Measurements from ENCODE around the gene PCNX2. TPM values are rescaled to one million over a fixed set of nuclear protein-coding genes. Genes with fewer than 3 reads are reported as not detected.

The PCNX2 gene
- total RNA-seq, 1 donor = 56.8 TPM

GRCh38 chr1:233114159-233114558 is 181.4 kb downstream of the PCNX2 start:
- Histone ChIP-seq H3K9me3 (ENCODE audit: low read depth, low read length) (no peaks in the 10 kb centered on the region), H2AFZ (ENCODE audit: low read length) (no peak overlapping the region), H4K20me1 (ENCODE audit: insufficient read depth, low read length) (no peaks in the 10 kb centered on the region), H3K79me2 (ENCODE audit: insufficient read depth, low read length) (no peaks in the 10 kb centered on the region), H3K4me2 (ENCODE audit: insufficient read depth, low read length) (peak overlapping the region; percentile 77), H3K36me3 (ENCODE audit: insufficient read depth, low read length) (no peaks in the 10 kb centered on the region), H3K27ac (ENCODE audit: low read depth, low read length) (peak overlapping the region; percentile 98), H3K4me1 (ENCODE audit: insufficient read depth, low read length) (peaks cover 32% of the 10 kb centered on the region), H3K4me3 (ENCODE audit: insufficient read depth, low read length) (no peak overlapping the region), H3K27me3 (ENCODE audit: insufficient read depth, low read length) (no peaks in the 10 kb centered on the region)
- TF ChIP-seq, protein P1, sequence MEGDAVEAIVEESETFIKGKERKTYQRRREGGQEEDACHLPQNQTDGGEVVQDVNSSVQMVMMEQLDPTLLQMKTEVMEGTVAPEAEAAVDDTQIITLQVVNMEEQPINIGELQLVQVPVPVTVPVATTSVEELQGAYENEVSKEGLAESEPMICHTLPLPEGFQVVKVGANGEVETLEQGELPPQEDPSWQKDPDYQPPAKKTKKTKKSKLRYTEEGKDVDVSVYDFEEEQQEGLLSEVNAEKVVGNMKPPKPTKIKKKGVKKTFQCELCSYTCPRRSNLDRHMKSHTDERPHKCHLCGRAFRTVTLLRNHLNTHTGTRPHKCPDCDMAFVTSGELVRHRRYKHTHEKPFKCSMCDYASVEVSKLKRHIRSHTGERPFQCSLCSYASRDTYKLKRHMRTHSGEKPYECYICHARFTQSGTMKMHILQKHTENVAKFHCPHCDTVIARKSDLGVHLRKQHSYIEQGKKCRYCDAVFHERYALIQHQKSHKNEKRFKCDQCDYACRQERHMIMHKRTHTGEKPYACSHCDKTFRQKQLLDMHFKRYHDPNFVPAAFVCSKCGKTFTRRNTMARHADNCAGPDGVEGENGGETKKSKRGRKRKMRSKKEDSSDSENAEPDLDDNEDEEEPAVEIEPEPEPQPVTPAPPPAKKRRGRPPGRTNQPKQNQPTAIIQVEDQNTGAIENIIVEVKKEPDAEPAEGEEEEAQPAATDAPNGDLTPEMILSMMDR (IDR thresholded peaks at IDR 0.05; ENCODE audit: extremely low read depth, low read depth, low read length) = no peak
- no peak for DNase-seq (ENCODE audit: insufficient read length, low spot score, missing footprints)

- no peaks in the 10 kb centered on the region for H3K36me3 ChIP-seq (ENCODE audit: insufficient read depth, low read length)
- H4K20me1 ChIP-seq (ENCODE audit: insufficient read depth, low read length) = no peaks in the 10 kb centered on the region
- H3K9me3 ChIP-seq (ENCODE audit: low read depth, low read length) = no peaks in the 10 kb centered on the region
- TF ChIP-seq, protein P1 (IDR thresholded peaks at IDR 0.05; ENCODE audit: extremely low read depth, low read depth, low read length) = no peak
- no peaks in the 10 kb centered on the region for H3K27me3 ChIP-seq (ENCODE audit: insufficient read depth, low read length)
- peak overlapping the region; percentile 38 for H3K4me3 ChIP-seq (ENCODE audit: insufficient read depth, low read length)
- peak; percentile 64 for DNase-seq (ENCODE audit: insufficient read length, low spot score, missing footprints)
- H2AFZ ChIP-seq (ENCODE audit: low read length) = no peak overlapping the region
- H3K79me2 ChIP-seq (ENCODE audit: insufficient read depth, low read length) = no peaks in the 10 kb centered on the region
- H3K27ac ChIP-seq (ENCODE audit: low read depth, low read length) = peak overlapping the region; percentile 98
- peaks cover 35% of the 10 kb centered on the region for H3K4me1 ChIP-seq (ENCODE audit: insufficient read depth, low read length)
- H3K4me2 ChIP-seq (ENCODE audit: insufficient read depth, low read length) = peak overlapping the region; percentile 77
Observed at GRCh38 chr1:233113009-233113879, 182.3 kb downstream of the PCNX2 start.

GRCh38 chr1:233112186-233113008 is 183.1 kb downstream of the PCNX2 start:
- no peak for DNase-seq (ENCODE audit: insufficient read length, low spot score, missing footprints)

More at GRCh38 chr1:233112186-233113008, 183.1 kb downstream of the PCNX2 start:
- Histone ChIP-seq H3K36me3 (ENCODE audit: insufficient read depth, low read length) (no peaks in the 10 kb centered on the region), H3K79me2 (ENCODE audit: insufficient read depth, low read length) (no peaks in the 10 kb centered on the region), H3K27me3 (ENCODE audit: insufficient read depth, low read length) (no peaks in the 10 kb centered on the region), H2AFZ (ENCODE audit: low read length) (no peak overlapping the region), H3K9me3 (ENCODE audit: low read depth, low read length) (no peaks in the 10 kb centered on the region), H3K4me3 (ENCODE audit: insufficient read depth, low read length) (no peak overlapping the region), H3K4me2 (ENCODE audit: insufficient read depth, low read length) (peak overlapping the region; percentile 77), H3K27ac (ENCODE audit: low read depth, low read length) (peak overlapping the region; percentile 98), H4K20me1 (ENCODE audit: insufficient read depth, low read length) (no peaks in the 10 kb centered on the region), H3K4me1 (ENCODE audit: insufficient read depth, low read length) (peaks cover 41% of the 10 kb centered on the region)
- TF ChIP-seq, protein P1 (IDR thresholded peaks at IDR 0.05; ENCODE audit: extremely low read depth, low read depth, low read length) = no peak
